Stimulated activated naive B cell treated with anti-CD40 and anti-IgM and Interleukin-4, amounts not matched to agents 10 μg/mL and 1 μg/mL and 100 μg/mL, for 72 hours (primary cell): Measurements from ENCODE around the gene RNASE7.

ENCODE experiments used
- ATAC-seq, 2 donors: fragments of 150-1000 bp; cut with Tn5 transposase; replicated peaks; 2 replicates each; pipeline ENCODE4 v1.10.0; 2021; ENCODE audit warnings: moderate library complexity in 1 of 2
- DNase-seq: peaks from one replicate; pipeline ENCODE4 v3.0.0; 2021
- H3K27ac Mint-ChIP-seq: one replicate; pipeline ENCODE4 v1.8.0; 2022; ENCODE audit warnings: mild to moderate bottlenecking, mixed read lengths
- H3K27me3 Mint-ChIP-seq, 2 donors: one replicate each; pipeline ENCODE4 v1.8.0; 2022; ENCODE audit warnings: mixed read lengths in 2 of 2
- H3K36me3 Mint-ChIP-seq, 2 donors: one replicate each; pipeline ENCODE4 v1.8.0; 2022; ENCODE audit warnings: mixed read lengths in 2 of 2, mild to moderate bottlenecking in 1 of 2
- H3K4me1 Mint-ChIP-seq, 2 donors: one replicate each; pipeline ENCODE4 v1.8.0; 2022; ENCODE audit warnings: mixed read lengths in 2 of 2, mild to moderate bottlenecking in 1 of 2
- H3K4me3 Mint-ChIP-seq, 2 donors: one replicate each; pipeline ENCODE4 v1.8.0; 2022; ENCODE audit warnings: mild to moderate bottlenecking in 2 of 2, mixed read lengths in 2 of 2, moderate library complexity in 1 of 2
- H3K9me3 Mint-ChIP-seq, 2 donors: one replicate each; pipeline ENCODE4 v1.8.0; 2022; ENCODE audit warnings: mixed read lengths in 2 of 2, mild to moderate bottlenecking in 1 of 2

Gene RNASE7

DNA sequence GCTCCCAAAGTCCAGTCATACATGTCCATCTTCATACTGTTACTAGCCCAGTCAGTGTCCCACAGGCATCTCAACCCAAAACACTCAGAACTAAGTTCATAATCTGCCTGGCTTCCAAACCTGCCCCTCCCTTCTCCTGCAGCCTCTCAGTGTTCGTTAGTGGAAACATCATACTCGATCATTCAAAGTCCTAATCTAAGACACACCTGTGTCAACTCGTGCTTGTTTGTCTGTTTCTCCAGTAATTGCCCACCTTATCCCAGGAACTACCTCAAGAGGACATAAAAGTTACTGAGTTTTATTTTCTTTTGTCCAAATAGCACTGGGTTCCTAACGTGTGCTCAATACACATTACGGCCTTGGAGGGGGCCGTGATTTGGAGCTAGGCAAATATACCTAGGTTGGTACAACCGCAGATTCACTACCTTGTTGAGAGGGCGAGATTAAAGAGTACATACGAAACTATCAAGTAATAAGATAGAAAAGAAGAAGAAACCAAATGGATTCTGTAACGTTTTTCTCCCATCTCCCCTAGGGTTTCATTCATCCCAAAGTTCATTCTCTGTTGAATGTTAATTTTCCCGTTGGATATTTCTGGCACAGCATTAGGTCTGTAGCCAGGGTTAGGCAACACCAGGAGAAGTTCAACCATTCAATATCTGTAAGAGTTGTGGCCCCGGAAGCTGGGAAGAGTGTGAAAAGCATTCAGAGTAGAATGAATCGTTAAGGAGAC, 18.6 kb downstream of the RNASE7 start:
- DNase-seq (no peak), ATAC-seq (no peak)
- no peak overlapping the region for H3K4me3 Mint-ChIP-seq
- no peaks in the 10 kb centered on the region for H3K9me3 Mint-ChIP-seq
- H3K36me3 Mint-ChIP-seq: no peaks in the 10 kb centered on the region
- no peak overlapping the region for H3K27ac Mint-ChIP-seq
- H3K4me1 Mint-ChIP-seq: no peaks in the 10 kb centered on the region
- peaks cover 28 to 41% of the 10 kb centered on the region in 2 donors for H3K27me3 Mint-ChIP-seq

DNA sequence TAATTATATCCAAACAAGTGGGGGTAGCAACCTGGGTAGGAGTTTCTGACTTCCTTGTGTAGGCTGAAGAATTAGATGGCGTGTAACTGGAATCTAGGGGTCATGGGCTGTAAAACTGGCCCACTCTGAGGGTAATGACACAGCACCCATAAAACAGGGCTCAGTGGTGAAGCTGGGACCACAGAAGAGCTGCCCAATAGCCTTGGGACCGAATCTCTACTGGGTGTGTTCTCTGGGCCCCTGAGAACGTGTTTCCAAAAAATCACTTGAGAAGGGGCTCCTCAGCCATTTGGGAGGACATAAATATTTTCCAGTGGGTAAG, 19.1 kb downstream of the RNASE7 start:
- DNase-seq: no peak
- no peak for ATAC-seq
- Mint-ChIP-seq H3K4me3 (no peak overlapping the region), H3K27ac (no peak overlapping the region), H3K36me3 (no peaks in the 10 kb centered on the region), H3K27me3 (peaks cover 32 to 46% of the 10 kb centered on the region in 2 donors), H3K9me3 (no peaks in the 10 kb centered on the region), H3K4me1 (no peaks in the 10 kb centered on the region)

- no peak for ATAC-seq
- H3K27me3 Mint-ChIP-seq: peaks cover 40 to 59% of the 10 kb centered on the region in 2 donors
- H3K27ac Mint-ChIP-seq: no peak overlapping the region
- no peak overlapping the region for H3K4me3 Mint-ChIP-seq
- H3K4me1 Mint-ChIP-seq: peaks cover 4% of the 10 kb centered on the region in 2 donors
- no peaks in the 10 kb centered on the region for H3K9me3 Mint-ChIP-seq
- DNase-seq: no peak
- no peaks in the 10 kb centered on the region for H3K36me3 Mint-ChIP-seq
Observed at GRCh38 chr14:21063479-21063878, 21.3 kb downstream of the RNASE7 start.

DNA sequence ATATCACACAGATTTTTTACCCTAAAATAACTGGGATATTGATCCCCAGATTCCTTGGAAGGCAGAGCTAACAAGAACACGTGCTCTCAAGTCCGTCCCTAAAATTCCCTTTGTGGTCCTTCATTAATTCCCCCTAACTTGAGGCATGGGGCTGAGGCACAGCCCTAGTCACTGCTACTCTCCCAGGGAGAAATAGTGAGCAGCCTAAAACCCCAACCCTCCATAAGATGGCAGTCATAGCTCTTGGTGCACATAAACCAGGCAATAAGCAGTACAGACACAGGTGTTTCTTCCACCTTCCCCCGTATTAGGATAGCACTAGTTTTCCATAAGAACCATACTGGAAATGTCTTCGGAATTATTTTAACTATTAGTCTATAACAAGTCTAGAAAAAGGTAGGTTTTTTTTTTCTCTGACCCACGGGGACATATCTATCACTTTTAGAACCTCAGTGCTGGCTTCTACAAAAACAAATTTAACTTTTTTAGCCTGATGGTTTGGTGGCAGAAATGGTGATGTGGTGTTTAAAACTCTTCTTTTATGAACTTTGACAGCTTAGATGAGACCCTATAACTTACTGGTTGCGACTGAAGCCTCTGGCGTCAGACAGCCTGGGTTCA, 24.8 kb downstream of the RNASE7 start:
- DNase-seq (no peak), ATAC-seq (no peak)
- Mint-ChIP-seq H3K4me1 (peaks cover 31 to 35% of the 10 kb centered on the region in 2 donors), H3K4me3 (no peak overlapping the region), H3K27me3 (peaks cover 31 to 52% of the 10 kb centered on the region in 2 donors), H3K27ac (no peak overlapping the region), H3K9me3 (no peaks in the 10 kb centered on the region), H3K36me3 (no peaks in the 10 kb centered on the region)

DNA sequence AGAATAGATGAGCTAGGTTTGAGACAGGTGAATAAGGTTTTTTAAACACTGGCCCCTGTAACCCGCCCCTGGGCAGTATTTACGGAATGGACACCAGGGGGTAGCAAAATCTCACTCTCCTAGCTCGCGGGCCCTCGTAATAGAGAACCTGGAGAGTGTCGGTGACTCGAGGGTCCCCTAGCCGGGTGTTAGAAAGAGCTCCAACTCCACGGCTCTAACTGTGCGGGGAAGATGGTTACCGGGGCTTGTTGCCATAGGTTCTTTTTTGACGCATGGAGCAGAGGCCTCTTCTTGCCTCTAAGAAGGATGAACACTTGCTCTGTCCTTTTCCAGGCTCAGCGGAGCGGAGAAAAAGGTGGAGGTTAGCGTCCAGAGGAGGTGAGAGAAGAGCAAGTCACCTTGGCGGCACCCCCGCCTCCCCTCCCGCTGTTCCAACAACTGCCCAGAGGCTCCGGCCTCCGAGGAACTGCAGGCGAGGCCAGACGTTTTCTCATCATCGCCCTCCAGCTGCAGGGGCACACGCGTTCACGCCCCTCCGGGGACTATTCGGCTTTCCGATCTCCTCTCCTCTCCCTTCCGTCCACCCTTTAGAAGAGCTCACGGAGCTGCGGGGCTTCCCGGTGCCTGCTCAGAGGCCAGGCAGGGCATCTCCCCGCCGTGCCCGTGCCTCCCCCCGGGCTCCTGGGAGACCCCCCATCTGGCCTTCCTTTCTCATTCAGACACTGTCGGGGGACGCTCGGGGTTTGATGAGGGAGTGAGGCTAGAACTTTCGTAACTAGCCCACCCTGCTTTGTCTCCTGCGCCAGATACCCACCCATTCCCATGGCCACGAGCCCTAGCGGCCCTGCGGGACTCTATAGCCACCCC, 26.6 kb downstream of the RNASE7 start:
- ATAC-seq: peak; percentile 41 to 47
- peaks cover 41 to 42% of the 10 kb centered on the region in 2 donors for H3K4me1 Mint-ChIP-seq

DNA sequence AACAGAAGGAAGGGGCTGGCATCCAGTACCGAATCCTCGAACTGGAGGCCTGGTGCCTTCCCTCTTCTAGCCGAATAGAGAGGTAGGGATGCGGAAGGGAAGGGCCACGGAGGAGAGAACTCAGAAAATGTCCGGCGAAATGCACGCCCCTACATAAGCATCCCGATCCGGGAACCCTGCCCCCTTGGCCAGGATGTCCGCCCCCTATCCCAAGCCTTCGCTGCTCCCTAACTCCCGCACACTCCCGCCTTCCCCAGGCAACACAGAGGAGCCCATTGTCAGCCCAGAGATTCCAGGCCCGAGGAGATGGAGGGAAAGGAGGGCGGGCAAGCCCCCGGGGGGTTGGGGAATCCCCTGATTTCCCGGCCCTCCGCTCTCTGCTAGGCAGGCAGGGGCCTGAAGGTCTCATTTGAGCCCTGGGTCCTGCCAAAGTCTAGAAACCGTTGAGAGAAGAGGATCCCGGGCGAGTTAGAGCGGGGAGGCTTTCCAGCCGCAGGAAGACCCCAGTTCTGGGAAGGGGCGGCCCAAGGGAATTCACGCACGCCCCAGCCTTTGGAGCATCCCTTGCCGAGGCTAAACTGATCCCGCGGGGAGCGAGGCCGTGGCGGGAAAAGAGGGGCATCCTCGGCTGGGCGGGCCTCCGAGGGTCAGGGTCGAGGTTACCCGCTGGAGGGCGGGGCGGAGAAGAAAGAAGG, 27.4 kb downstream of the RNASE7 start:
- Mint-ChIP-seq H3K4me1 (peaks cover 41 to 42% of the 10 kb centered on the region in 2 donors), H3K4me3 (peak overlapping the region; percentile 85 to 88), H3K27ac (peak overlapping the region; percentile 27), H3K27me3 (peaks cover 33 to 43% of the 10 kb centered on the region in 2 donors), H3K36me3 (no peaks in the 10 kb centered on the region), H3K9me3 (no peaks in the 10 kb centered on the region)
- no peak for DNase-seq
- ATAC-seq: no peak

More for the DNA sequence above, 26.6 kb downstream of the RNASE7 start:
- Mint-ChIP-seq H3K36me3 (no peaks in the 10 kb centered on the region), H3K27ac (no peak overlapping the region), H3K4me3 (peak overlapping the region; percentile 85 to 88), H3K9me3 (no peaks in the 10 kb centered on the region), H3K27me3 (peaks cover 33 to 45% of the 10 kb centered on the region in 2 donors)
- DNase-seq: peak; percentile 43

DNA sequence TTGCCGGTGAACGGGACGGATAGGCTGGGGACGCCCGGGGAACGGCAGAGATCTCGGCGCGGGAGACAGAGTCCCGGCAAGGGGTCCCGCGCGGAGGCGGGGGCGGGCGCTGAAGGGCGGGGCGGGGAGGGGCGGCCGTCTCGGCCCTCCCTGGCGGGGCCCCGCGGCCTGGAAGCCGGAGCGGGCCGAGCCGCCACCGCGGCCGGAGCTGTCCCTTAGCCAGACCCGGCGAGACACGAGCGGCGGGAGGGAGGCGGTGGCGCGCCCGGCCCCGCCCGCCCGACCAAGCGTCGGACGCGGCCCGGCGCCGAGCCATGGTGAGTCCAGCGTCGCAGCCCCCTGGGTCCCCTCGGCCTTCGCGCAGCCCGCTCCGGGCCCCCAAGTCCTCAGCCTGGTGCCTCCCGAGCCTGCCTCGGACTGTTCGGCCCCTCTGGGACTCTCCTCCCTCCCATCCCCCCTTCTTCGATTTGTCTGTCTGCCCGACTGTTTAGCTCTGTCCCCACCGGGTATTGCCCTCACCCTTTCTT, 28.0 kb downstream of the RNASE7 start, which contains the start of gene ARHGEF40:
ARHGEF40 (plus strand) TSS at position 222 of the 527 bp plus-strand sequence; CDS start at position 315, 93 bp downstream.
- DNase-seq (peak; percentile 17), ATAC-seq (peak; percentile 1 to 8)
- H3K27ac Mint-ChIP-seq: peak within 1 kb of the TSS; percentile 80
- H3K36me3 Mint-ChIP-seq: no peaks in the 10 kb centered on the region
- H3K27me3 Mint-ChIP-seq: peaks cover 31 to 37% of the 10 kb centered on the region in 2 donors
- H3K4me3 Mint-ChIP-seq: peak within 1 kb of the TSS; percentile 88
- peaks cover 41 to 42% of the 10 kb centered on the region in 2 donors for H3K4me1 Mint-ChIP-seq
- H3K9me3 Mint-ChIP-seq: no peaks in the 10 kb centered on the region

DNA sequence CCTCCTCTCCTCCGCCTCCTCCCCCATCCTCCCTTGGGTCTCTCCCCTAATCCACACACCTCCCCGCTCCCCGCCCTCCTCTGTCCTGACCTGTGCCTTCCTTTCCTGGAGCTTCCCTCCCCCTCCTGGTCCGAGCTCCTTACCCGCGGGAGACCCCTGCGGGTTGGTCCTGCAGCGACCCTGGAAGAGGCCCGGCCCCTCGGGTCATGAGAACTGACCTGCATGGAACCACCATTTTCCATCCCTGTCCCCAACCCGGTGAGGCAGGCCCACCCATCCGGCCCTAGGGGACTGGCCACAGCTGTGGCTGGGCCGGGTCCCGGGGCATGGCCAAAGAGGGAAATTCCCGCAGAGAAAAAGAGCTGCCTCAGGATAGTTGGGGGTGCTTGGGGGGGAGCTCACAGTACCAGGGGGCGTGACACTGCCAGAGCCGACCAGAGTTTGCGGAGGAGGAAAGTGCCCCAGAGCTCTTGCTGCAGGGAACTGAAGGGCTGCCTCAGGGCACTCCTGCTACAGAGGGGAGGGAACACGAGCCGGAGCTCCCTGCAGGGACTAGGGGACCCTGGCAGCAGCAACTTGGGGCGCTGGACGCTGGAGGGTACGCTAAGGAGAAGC, 28.6 kb downstream of the RNASE7 start:
- DNase-seq: no peak
- ATAC-seq: peak; percentile 52 to 53
- Mint-ChIP-seq H3K27me3 (peaks cover 26 to 32% of the 10 kb centered on the region in 2 donors), H3K4me3 (peak overlapping the region; percentile 87 to 88), H3K27ac (peak overlapping the region; percentile 80), H3K36me3 (no peaks in the 10 kb centered on the region), H3K9me3 (no peaks in the 10 kb centered on the region), H3K4me1 (peaks cover 41 to 42% of the 10 kb centered on the region in 2 donors)

- peak overlapping the region; percentile 77 for H3K27ac Mint-ChIP-seq
- peaks cover 42 to 43% of the 10 kb centered on the region in 2 donors for H3K4me1 Mint-ChIP-seq
- H3K4me3 Mint-ChIP-seq: peak overlapping the region; percentile 87 to 88
- H3K27me3 Mint-ChIP-seq: peaks cover 19 to 25% of the 10 kb centered on the region in 2 donors
- H3K9me3 Mint-ChIP-seq: no peaks in the 10 kb centered on the region
- peak; percentile 76 to 78 for ATAC-seq
- peaks cover 0 to 2% of the 10 kb centered on the region in 2 donors for H3K36me3 Mint-ChIP-seq
- DNase-seq: peak; percentile 69
Observed at GRCh38 chr14:21071225-21072030, 29.3 kb downstream of the RNASE7 start.

GRCh38 chr14:21072031-21072473, 29.9 kb downstream of the RNASE7 start:
- Mint-ChIP-seq H3K4me1 (peaks cover 42 to 43% of the 10 kb centered on the region in 2 donors), H3K27me3 (peaks cover 15 to 19% of the 10 kb centered on the region in 2 donors), H3K36me3 (peaks cover 0 to 2% of the 10 kb centered on the region in 2 donors), H3K4me3 (peak overlapping the region; percentile 87 to 88), H3K9me3 (no peaks in the 10 kb centered on the region), H3K27ac (peak overlapping the region; percentile 77)
- no peak for DNase-seq
- ATAC-seq: no peak

DNA sequence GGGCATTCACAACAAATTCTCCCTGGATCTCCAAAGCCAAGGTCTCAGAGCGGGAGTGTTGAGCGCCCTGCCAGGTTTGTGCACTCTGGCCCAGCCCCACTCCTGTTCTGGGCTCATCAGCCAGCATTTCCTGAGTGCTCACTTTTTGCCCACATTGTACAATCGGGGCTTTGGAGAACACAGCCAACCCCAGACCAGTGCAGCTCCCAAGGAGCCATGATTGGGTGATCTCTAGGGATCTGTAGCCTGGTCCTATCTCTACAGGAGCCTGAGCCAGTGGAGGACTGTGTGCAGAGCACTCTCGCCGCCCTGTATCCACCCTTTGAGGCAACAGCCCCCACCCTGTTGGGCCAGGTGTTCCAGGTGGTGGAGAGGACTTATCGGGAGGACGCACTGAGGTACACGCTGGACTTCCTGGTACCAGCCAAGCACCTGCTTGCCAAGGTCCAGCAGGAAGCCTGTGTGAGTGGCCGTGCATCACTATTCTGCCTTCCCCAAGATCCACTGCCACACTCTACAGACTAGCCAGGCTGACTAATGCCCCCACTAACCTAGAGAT, 30.7 kb downstream of the RNASE7 start:
- Mint-ChIP-seq H3K9me3 (no peaks in the 10 kb centered on the region), H3K36me3 (peaks cover 0 to 2% of the 10 kb centered on the region in 2 donors), H3K4me3 (no peak overlapping the region), H3K4me1 (peaks cover 46 to 48% of the 10 kb centered on the region in 2 donors), H3K27me3 (peaks cover 10 to 18% of the 10 kb centered on the region in 2 donors), H3K27ac (no peak overlapping the region)
- DNase-seq (no peak), ATAC-seq (no peak)

DNA sequence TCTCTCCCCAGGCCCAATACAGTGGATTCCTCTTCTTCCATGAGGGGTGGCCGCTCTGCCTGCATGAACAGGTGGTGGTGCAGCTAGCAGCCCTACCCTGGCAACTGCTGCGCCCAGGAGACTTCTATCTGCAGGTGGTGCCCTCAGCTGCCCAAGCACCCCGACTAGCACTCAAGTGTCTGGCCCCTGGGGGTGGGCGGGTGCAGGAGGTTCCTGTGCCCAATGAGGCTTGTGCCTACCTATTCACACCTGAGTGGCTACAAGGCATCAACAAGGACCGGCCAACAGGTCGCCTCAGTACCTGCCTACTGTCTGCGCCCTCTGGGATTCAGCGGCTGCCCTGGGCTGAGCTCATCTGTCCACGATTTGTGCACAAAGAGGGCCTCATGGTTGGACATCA, 31.8 kb downstream of the RNASE7 start:
- Mint-ChIP-seq H3K4me1 (peaks cover 41 to 44% of the 10 kb centered on the region in 2 donors), H3K36me3 (peaks cover 0 to 2% of the 10 kb centered on the region in 2 donors), H3K9me3 (no peaks in the 10 kb centered on the region), H3K27ac (no peak overlapping the region), H3K4me3 (no peak overlapping the region), H3K27me3 (peaks cover 5 to 9% of the 10 kb centered on the region in 2 donors)
- ATAC-seq (no peak), DNase-seq (no peak)
